Peyer's patch (tissue), 4 donors: ENCODE results near the gene WASF3. TPM values are rescaled to one million over a fixed set of nuclear protein-coding genes. Genes with fewer than 3 reads are reported as not detected.

Experiments used
- DNase-seq, 3 donors: peaks; one replicate each; pipeline ENCODE4 v3.0.0-alpha.2; 2017 to 2019
- H3K27ac ChIP-seq, 4 donors: fragments of 200-600 bp; sonication (generic); one replicate each; pipeline ENCODE4 v1.5.1; 2016 to 2019
- H3K27me3 ChIP-seq, 2 donors: fragments of 200-600 bp; sonication (generic); one replicate each; pipeline ENCODE4 v1.5.1; 2019
- H3K36me3 ChIP-seq, 3 donors: fragments of 200-600 bp; sonication (generic); one replicate each; pipeline ENCODE4 v1.5.1; 2016 to 2019
- H3K4me1 ChIP-seq, 4 donors: fragments of 200-600 bp; sonication (generic); one replicate each; pipeline ENCODE4 v1.5.1; 2016 to 2019
- H3K4me3 ChIP-seq, 4 donors: fragments of 200-600 bp; sonication (generic); 1 replicate in 3 of 4; 2 replicates in 1 of 4; pipeline ENCODE4 v1.5.1; 2016 to 2019; ENCODE audit warnings: mild to moderate bottlenecking in 1 of 4
- H3K9me3 ChIP-seq, 4 donors: fragments of 200-600 bp; sonication (generic); one replicate each; pipeline ENCODE4 v1.5.1; 2016 to 2019; ENCODE audit warnings: mild to moderate bottlenecking in 1 of 4
- POLR2A ChIP-seq, 2 donors: fragments of 450-650 bp; IDR thresholded peaks; one replicate each; pipeline ENCODE4 v1.5.1; 2017; ENCODE audit warnings: antibody characterized with exemption in 2 of 2, mild to moderate bottlenecking in 2 of 2, moderate library complexity in 2 of 2
- total RNA-seq, 4 donors: library from RNA; depleted of rRNA; stranded (reverse); fragments of >200 nt; gene quantifications; one replicate each; pipeline ENCODE4 v1.1.0, GENCODE V29; 2016
- TF ChIP-seq, protein P1 (sequence below), 6 experiments: fragments of 450-650 bp in 4 of 6; fragments of 200-600 bp in 2 of 6; sonication (generic) in 1 of 6; IDR thresholded peaks; one replicate each; pipeline ENCODE4 v1.5.1; 2017 to 2019; ENCODE audit warnings: antibody characterized with exemption in 6 of 6, mild to moderate bottlenecking in 3 of 6, moderate library complexity in 1 of 6

The WASF3 gene
- total RNA-seq, 4 donors from 2014 or later, result 1.1 to 23.9 (median 2.7) TPM

DNA sequence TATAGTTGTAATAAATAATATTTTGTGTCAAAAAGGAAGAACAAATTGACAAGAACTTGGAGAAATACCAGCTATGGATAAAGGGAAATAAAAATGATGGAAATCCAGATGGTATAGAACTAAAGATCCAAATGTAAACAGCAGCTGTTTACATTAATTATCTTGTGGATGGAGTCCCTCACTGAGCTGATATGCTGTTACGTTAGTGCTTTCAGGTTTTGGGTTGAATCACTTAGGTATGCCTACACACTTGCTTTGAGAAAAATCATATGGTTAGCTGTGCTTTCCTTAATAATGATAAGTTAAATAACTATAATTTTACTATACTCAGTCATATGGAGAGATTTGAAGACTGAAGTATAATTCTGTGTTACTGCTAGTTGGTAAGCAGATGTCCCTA is 27.7 kb downstream of the WASF3 start:
- no peaks in the 10 kb centered on the region for H3K4me1 ChIP-seq
- TF ChIP-seq, protein P1, sequence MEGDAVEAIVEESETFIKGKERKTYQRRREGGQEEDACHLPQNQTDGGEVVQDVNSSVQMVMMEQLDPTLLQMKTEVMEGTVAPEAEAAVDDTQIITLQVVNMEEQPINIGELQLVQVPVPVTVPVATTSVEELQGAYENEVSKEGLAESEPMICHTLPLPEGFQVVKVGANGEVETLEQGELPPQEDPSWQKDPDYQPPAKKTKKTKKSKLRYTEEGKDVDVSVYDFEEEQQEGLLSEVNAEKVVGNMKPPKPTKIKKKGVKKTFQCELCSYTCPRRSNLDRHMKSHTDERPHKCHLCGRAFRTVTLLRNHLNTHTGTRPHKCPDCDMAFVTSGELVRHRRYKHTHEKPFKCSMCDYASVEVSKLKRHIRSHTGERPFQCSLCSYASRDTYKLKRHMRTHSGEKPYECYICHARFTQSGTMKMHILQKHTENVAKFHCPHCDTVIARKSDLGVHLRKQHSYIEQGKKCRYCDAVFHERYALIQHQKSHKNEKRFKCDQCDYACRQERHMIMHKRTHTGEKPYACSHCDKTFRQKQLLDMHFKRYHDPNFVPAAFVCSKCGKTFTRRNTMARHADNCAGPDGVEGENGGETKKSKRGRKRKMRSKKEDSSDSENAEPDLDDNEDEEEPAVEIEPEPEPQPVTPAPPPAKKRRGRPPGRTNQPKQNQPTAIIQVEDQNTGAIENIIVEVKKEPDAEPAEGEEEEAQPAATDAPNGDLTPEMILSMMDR (IDR thresholded peaks at IDR 0.05), result no peak
- TF ChIP-seq POLR2A (IDR thresholded peaks at IDR 0.05), result no peak
- DNase-seq, result no peak
- no peak overlapping the region for H3K4me3 ChIP-seq
- H3K36me3 ChIP-seq, result no peaks in the 10 kb centered on the region
- no peaks in the 10 kb centered on the region for H3K27me3 ChIP-seq
- H3K27ac ChIP-seq, result no peak overlapping the region
- no peaks in the 10 kb centered on the region for H3K9me3 ChIP-seq

DNA sequence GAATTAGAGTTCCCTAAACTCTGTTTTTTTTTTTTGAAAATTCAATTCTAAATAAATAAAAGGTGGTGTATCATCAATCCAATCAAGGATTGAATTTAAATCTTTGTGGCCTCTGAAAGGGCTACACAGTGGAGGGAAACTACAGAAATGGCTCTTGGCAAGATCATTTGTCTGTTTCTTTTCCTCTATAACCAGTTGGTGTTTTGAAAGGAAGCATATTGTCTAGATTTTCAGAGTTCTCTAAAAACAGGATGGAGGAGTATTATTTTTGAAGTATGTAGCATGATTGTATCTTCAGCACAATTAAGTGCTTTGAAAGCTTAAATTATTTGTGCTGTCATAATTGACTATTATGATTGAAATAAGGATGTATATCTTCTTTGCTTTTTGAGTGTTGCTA is 29.8 kb downstream of the WASF3 start:
- no peak overlapping the region for H3K27ac ChIP-seq

DNA sequence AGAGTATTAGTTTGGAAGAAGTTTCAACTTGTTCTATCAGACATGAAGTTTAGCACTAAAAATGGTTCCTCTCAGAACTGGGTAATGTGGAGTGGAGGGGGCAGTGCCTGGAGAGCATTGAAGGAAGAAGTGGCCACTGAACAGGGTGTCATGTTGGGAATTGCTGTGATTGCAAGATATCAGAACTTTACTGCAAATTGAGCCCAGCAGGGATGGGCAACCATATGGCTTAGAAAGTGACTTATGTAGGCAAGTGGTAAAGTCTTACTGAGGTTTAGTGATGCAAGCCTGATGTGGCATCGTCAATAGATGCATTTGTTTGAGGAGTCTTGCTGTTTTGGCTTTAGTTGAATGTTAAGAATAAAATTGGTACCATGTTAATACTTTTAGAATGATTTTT is 31.7 kb downstream of the WASF3 start:
- H3K27ac ChIP-seq, result no peak overlapping the region
- H3K9me3 ChIP-seq, result no peaks in the 10 kb centered on the region
- no peaks in the 10 kb centered on the region for H3K36me3 ChIP-seq
- no peaks in the 10 kb centered on the region for H3K27me3 ChIP-seq
- H3K4me1 ChIP-seq, result no peaks in the 10 kb centered on the region
- H3K4me3 ChIP-seq, result no peak overlapping the region
- TF ChIP-seq POLR2A (IDR thresholded peaks at IDR 0.05), result no peak
- TF ChIP-seq, protein P1 (IDR thresholded peaks at IDR 0.05), result no peak
- no peak for DNase-seq

More for the DNA sequence above, 29.8 kb downstream of the WASF3 start:
- Histone ChIP-seq H3K4me3 (no peak overlapping the region), H3K36me3 (no peaks in the 10 kb centered on the region), H3K27me3 (no peaks in the 10 kb centered on the region), H3K9me3 (no peaks in the 10 kb centered on the region), H3K4me1 (no peaks in the 10 kb centered on the region)
- TF ChIP-seq, protein P1 (IDR thresholded peaks at IDR 0.05), result no peak
- no peak for TF ChIP-seq POLR2A (IDR thresholded peaks at IDR 0.05)
- no peak for DNase-seq

DNA sequence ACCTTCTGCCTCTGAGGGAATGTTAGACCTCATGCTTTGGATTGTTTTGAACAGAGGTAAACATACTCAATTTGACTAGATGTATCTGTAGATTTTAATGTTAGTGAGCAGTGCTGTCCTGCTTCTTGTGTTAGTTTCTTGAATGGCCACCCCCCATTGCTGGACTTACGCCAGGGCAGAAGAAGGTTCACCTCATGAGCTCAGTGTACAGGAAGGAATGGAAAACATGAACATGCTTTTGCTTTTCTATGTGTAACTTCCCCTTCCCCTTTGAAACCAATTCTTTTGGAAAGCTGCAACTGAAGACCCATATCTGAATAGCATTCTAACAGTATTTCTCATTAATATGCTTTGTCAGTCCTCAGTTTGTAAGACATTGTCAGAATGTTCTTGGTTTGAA is 32.3 kb downstream of the WASF3 start:
- H3K9me3 ChIP-seq, result no peaks in the 10 kb centered on the region
- H3K27me3 ChIP-seq, result no peaks in the 10 kb centered on the region
- no peak for DNase-seq
- H3K4me3 ChIP-seq, result no peak overlapping the region
- H3K36me3 ChIP-seq, result no peaks in the 10 kb centered on the region
- no peak overlapping the region for H3K27ac ChIP-seq
- no peak for TF ChIP-seq POLR2A (IDR thresholded peaks at IDR 0.05)
- TF ChIP-seq, protein P1 (IDR thresholded peaks at IDR 0.05), result no peak
- H3K4me1 ChIP-seq, result no peaks in the 10 kb centered on the region

DNA sequence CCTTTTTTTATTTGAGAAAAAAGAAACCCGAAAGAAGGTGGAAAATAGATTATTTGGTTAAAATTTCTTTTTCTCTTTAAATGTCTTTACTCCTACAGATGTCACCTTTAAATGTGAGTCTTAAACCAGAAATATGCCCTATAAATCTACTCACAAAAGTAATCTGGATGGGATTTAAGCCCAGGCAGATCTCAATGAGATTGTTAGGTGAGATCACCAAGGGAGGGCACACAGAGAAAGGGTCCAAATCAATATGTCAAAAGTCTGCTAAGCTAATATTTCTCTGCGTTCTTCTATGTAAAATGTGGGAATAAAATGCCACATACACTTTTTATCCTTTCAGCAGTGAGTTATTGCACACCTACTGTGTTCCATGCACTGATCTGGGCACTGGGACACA is 32.9 kb downstream of the WASF3 start:
- TF ChIP-seq POLR2A (IDR thresholded peaks at IDR 0.05), result no peak
- TF ChIP-seq, protein P1 (IDR thresholded peaks at IDR 0.05), result no peak
- no peaks in the 10 kb centered on the region for H3K9me3 ChIP-seq
- H3K36me3 ChIP-seq, result no peaks in the 10 kb centered on the region
- H3K4me3 ChIP-seq, result no peak overlapping the region
- no peak for DNase-seq
- no peaks in the 10 kb centered on the region for H3K27me3 ChIP-seq
- H3K4me1 ChIP-seq, result no peaks in the 10 kb centered on the region
- no peak overlapping the region for H3K27ac ChIP-seq

DNA sequence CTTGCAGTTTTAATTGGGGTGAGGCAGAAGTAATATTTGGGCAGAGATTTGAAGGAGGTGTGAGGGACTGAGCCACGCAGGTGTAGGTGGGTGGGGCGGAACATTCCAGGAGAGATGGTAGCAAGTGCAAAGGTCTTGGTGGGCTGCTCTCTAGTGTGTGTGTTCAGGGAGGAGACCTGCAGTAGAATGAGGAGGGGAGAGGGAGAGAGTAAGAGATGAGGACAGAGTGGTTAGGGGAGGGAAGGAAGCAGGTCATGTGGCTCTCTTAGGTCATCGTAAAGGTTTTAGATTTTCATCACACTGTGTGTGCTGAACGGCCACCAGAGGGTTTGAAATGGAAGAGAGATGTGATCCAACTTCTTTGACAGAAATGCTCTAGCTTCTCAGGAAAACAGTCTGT is 33.5 kb downstream of the WASF3 start:
- Histone ChIP-seq H3K27me3 (no peaks in the 10 kb centered on the region), H3K9me3 (no peaks in the 10 kb centered on the region), H3K4me3 (no peak overlapping the region), H3K36me3 (no peaks in the 10 kb centered on the region), H3K27ac (no peak overlapping the region), H3K4me1 (no peaks in the 10 kb centered on the region)
- TF ChIP-seq POLR2A (IDR thresholded peaks at IDR 0.05), result no peak
- TF ChIP-seq, protein P1 (IDR thresholded peaks at IDR 0.05), result no peak
- no peak for DNase-seq
